Subcutaneous abdominal adipose tissue (tissue), 5 donors: ENCODE data around the gene PAPPA.
A peak's percentile ranks its signal among the peaks of the same experiment; 100 is the strongest.

Experiments used
- H3K27ac ChIP-seq: one replicate; pipeline ENCODE4 v1.7.0; 2013; ENCODE audit warnings: low read depth, mild to moderate bottlenecking, inconsistent platforms, low read length, moderate library complexity
- H3K27me3 ChIP-seq, 5 donors: one replicate each; pipeline ENCODE4 v1.7.0; 2013; ENCODE audit warnings: low read length in 5 of 5, inconsistent platforms in 1 of 5; ENCODE audit not compliant: control insufficient read depth in 5 of 5, insufficient read depth in 4 of 5
- H3K36me3 ChIP-seq, 5 donors: one replicate each; pipeline ENCODE4 v1.7.0; 2013; ENCODE audit warnings: low read length in 5 of 5; ENCODE audit not compliant: control insufficient read depth in 5 of 5, insufficient read depth in 5 of 5
- H3K4me1 ChIP-seq, 5 donors: one replicate each; pipeline ENCODE4 v1.7.0; 2013; ENCODE audit warnings: low read length in 5 of 5, mild to moderate bottlenecking in 3 of 5, moderate library complexity in 1 of 5; ENCODE audit not compliant: control insufficient read depth in 5 of 5, insufficient read depth in 5 of 5
- H3K4me3 ChIP-seq, 5 donors: one replicate each; pipeline ENCODE4 v1.7.0; 2013; ENCODE audit warnings: low read length in 5 of 5, low read depth in 1 of 5
- H3K9ac ChIP-seq, 5 donors: one replicate each; pipeline ENCODE4 v1.7.0; 2013; ENCODE audit warnings: low read length in 5 of 5, mild to moderate bottlenecking in 4 of 5, moderate library complexity in 3 of 5
- H3K9me3 ChIP-seq, 5 donors: one replicate each; pipeline ENCODE4 v1.7.0; 2013; ENCODE audit warnings: low read length in 5 of 5; ENCODE audit not compliant: control insufficient read depth in 5 of 5
- donor health status: healthy.
- donor health status: healthy.
- donor health status: healthy.
- donor health status: healthy.
- donor health status: healthy.

The PAPPA gene

DNA sequence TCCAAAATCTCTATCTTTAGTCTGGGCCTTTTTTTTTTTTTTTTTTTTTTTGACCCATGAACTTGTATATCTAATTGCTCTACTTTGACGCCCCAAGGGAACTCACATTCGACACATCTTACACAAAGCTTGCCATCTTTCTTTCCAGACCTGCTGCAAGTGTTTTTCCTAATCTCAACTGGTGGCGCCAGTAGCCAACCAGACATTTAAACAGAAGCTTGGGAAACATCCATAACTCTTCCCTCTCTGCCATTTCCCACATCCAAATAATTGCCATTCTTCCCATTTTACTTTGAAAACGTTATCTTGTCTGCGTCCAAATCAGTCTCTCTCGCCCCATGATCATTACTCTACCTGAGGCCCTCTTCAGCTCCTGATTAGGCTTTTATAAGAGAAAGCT, 130.9 kb downstream of the PAPPA start:
- Histone ChIP-seq H3K4me3 (no peak overlapping the region), H3K36me3 (no peaks in the 10 kb centered on the region), H3K9me3 (no peaks in the 10 kb centered on the region), H3K27ac (no peak overlapping the region), H3K4me1 (no peaks in the 10 kb centered on the region), H3K27me3 (no peaks in the 10 kb centered on the region), H3K9ac (no peak overlapping the region)

DNA sequence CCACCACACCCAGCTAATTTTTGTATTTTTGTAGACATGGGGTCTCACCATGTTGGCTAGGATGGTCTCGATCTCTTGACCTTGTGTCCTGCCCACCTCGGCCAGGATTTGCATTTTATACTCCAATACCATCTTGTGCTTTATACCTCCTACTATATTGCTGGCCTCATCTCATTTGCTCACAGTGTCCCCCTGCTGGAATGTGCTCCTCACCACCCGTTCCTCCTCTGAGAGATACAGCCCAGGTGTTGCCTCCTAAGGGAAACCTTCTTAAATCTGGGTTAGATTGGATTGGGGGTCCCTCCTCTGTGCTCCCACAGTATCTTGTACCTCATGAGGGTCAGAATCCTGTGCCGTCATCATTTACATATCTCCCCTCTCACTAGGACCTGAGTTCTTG, 131.7 kb downstream of the PAPPA start:
- Histone ChIP-seq H3K36me3 (no peaks in the 10 kb centered on the region), H3K9ac (no peak overlapping the region), H3K27me3 (no peaks in the 10 kb centered on the region), H3K9me3 (no peaks in the 10 kb centered on the region), H3K4me3 (no peak overlapping the region), H3K27ac (no peak overlapping the region), H3K4me1 (no peaks in the 10 kb centered on the region)

DNA sequence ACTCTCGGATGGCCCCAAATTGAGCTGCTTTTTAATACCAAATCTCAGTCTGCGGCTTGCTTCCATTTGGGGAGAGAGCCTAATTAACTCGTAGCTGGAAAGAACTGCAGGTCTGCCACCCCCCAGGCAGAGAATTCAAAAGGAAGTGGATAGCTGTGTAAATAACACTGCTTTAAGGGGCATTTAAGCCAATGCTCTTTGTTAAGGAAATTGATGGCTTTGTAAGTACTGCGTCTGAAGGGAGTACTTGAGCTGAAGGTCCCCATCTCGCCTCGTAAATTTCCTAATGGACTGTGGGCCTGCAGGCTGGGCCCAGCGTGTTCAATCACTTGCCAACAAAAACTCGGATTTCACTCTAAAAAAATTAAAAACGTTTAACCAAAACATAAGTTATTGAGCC, 132.7 kb downstream of the PAPPA start:
- no peak overlapping the region for H3K4me3 ChIP-seq
- no peaks in the 10 kb centered on the region for H3K27me3 ChIP-seq
- H3K4me1 ChIP-seq = no peaks in the 10 kb centered on the region
- no peaks in the 10 kb centered on the region for H3K9me3 ChIP-seq
- H3K36me3 ChIP-seq = no peaks in the 10 kb centered on the region
- H3K9ac ChIP-seq = no peak overlapping the region
- no peak overlapping the region for H3K27ac ChIP-seq

DNA sequence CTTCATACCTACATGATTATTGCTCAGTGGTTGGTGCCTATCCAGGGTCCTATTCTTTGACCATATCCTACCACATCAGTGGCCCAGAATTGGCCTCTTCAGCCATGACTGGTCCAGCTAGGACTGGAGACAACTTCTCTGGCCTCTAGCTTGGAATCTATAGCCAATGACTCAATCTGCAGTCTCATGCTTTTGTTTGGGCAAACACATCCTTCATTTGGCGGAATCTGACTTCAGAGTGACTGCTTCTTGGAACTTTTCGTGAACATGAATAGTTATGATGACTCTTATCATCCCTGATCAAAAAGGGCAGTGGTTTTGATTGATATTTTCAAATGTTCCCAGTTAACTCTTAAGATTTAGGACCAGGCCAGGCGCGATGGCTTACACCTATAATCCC, 134.1 kb downstream of the PAPPA start:
- H3K4me3 ChIP-seq = no peak overlapping the region
- no peaks in the 10 kb centered on the region for H3K27me3 ChIP-seq
- no peaks in the 10 kb centered on the region for H3K36me3 ChIP-seq
- no peaks in the 10 kb centered on the region for H3K9me3 ChIP-seq
- H3K27ac ChIP-seq = no peak overlapping the region
- H3K4me1 ChIP-seq = no peaks in the 10 kb centered on the region
- H3K9ac ChIP-seq = no peak overlapping the region

DNA sequence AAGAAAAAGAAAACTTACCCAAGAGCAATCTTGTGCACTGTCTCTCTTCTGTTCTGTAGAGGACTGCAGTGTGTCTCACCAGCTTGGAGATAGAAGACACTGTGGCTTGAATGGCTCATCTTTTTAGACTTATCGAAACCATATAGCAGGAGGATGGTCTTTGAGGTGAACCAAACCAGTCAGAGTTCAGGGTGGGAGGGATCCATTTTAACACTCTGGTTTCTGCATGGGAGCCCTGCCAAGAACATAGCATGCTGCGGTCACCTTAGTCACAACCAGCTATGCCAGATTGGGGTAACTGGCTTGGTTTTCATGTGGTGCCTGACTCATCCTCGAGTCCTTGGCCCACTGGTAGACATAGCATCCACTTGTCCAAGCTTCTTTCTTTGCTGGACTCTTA, 135.1 kb downstream of the PAPPA start:
- Histone ChIP-seq H3K27me3 (no peaks in the 10 kb centered on the region), H3K4me1 (no peaks in the 10 kb centered on the region), H3K9ac (no peak overlapping the region), H3K36me3 (no peaks in the 10 kb centered on the region), H3K4me3 (no peak overlapping the region), H3K27ac (no peak overlapping the region), H3K9me3 (no peaks in the 10 kb centered on the region)

DNA sequence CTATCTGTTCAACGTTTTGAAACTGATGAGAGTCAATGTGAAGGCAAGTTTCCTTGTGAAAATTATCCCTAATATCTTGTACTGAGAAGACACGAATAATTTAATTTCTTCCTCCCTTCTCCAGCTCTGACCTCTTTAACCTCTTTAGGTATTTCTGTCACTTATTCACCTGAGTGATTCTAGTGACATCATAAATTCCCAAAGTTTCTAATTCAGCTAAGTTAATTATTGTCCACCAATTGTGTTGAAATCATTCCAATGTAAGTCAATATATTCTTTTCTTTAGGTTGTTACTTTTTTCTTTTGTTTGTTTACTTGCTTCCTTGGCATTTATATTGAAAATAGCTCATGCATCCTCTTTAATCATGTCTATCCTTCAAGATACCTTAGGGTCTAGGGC, 143.8 kb downstream of the PAPPA start:
- Histone ChIP-seq H3K36me3 (no peaks in the 10 kb centered on the region), H3K4me1 (peaks cover 0 to 21% (median 17%) of the 10 kb centered on the region in 5 donors), H3K4me3 (no peak overlapping the region), H3K27me3 (no peaks in the 10 kb centered on the region), H3K9ac (no peak overlapping the region), H3K9me3 (no peaks in the 10 kb centered on the region), H3K27ac (no peak overlapping the region)

DNA sequence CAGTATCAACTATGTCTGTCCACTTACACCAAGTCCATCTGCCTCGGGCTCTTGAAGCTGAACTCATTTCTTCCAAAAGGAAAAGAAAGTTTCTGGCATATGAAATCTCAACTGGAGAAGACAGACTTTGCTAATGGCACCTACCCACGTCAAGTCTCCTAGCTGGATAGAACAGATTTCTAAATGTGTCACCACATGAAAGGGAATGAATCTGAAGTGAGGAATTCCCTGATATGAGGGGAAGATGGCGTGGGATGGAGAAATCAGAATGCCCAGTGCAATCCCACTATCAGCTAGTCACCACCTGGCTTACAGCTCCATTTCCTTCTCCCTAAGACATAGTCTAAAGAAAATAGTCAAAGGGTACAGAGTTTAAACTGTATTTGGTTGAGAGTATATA, 144.7 kb downstream of the PAPPA start:
- no peaks in the 10 kb centered on the region for H3K36me3 ChIP-seq
- no peak overlapping the region for H3K9ac ChIP-seq
- peaks cover 0 to 25% (median 18%) of the 10 kb centered on the region in 5 donors for H3K4me1 ChIP-seq
- no peaks in the 10 kb centered on the region for H3K9me3 ChIP-seq
- H3K4me3 ChIP-seq = no peak overlapping the region
- no peaks in the 10 kb centered on the region for H3K27me3 ChIP-seq
- no peak overlapping the region for H3K27ac ChIP-seq

DNA sequence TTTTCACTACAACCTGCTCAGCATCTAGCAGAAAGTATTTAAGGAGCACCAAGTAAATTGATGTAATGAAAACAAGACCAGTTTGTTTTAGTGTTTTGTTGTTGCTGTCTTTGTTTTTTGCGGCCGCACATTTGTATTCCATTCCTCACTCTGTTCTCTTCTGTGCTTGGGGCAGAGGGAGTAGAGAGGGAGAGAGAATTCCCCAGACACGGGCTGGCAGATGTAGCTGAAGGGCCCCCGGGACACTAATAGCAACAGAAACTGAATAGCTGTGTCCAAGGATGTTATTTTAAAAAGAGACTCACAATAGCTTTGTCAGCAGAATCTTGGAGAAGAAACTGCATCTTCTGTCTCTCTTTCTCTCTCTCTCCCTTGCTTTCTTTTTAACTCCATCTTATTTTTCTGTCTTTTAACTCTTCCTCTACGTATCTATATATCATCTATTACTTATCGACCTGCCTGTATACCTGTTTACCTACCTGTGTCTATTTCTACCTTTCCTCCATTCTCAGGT, 145.3 kb downstream of the PAPPA start:
- Histone ChIP-seq H3K4me1 (peaks cover 0 to 31% (median 19%) of the 10 kb centered on the region in 5 donors), H3K27ac (no peak overlapping the region), H3K27me3 (no peaks in the 10 kb centered on the region), H3K9ac (no peak overlapping the region), H3K9me3 (no peaks in the 10 kb centered on the region), H3K36me3 (no peaks in the 10 kb centered on the region), H3K4me3 (no peak overlapping the region)

DNA sequence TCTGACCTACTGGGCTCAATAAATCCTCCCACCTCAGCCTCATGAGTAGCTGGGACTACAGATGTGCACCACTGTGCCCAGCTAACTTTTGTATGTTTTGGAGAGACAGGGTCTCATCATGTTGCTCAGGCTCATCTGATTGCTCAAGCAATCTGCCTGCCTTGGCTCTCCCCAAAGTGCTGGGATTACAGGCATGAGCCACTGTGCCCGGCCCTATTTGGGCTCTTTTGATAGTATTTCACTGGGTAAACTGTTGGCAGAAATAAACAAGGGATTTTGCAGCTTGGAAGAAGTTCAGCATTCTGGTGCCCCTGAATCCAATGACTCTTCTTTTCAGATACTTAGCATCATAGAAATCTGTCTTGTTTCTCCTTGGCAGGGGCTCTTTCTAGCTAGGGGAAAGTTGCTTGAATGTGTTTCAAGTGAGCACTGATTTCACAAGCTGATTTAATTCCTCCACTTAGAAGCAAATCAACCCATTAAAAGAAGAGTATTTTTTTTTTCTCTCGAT, 146.8 kb downstream of the PAPPA start:
- H3K36me3 ChIP-seq = no peaks in the 10 kb centered on the region
- H3K4me1 ChIP-seq = peaks cover 0 to 31% (median 19%) of the 10 kb centered on the region in 5 donors
- peak overlapping the region; percentile 47 for H3K27ac ChIP-seq
- H3K4me3 ChIP-seq = no peak overlapping the region
- H3K9me3 ChIP-seq = no peaks in the 10 kb centered on the region
- H3K27me3 ChIP-seq = no peaks in the 10 kb centered on the region
- H3K9ac ChIP-seq = no peak overlapping the region

DNA sequence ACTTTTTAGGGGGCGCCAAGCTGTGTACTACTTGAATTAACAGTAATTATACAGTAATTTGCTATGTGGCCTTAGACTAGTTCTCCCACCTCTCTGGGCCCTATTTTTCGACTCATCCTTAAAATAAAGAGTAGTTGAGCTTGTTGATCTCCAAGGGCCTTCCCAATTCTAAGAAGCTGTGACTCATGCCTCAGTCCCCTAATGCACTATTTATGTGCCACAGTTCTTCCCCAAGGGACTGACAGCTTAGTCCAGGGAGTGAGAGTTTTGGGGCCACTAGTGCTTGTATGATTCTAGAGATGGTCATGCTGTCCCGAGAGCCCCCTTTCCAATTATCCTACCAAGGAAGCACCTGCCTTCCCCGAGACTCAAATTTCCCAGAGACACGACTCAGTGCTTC, 149.7 kb downstream of the PAPPA start:
- Histone ChIP-seq H3K4me3 (no peak overlapping the region), H3K4me1 (peaks cover 0 to 31% (median 19%) of the 10 kb centered on the region in 5 donors), H3K27me3 (no peaks in the 10 kb centered on the region), H3K36me3 (no peaks in the 10 kb centered on the region), H3K27ac (no peak overlapping the region), H3K9ac (no peak overlapping the region), H3K9me3 (no peaks in the 10 kb centered on the region)
